ENCODE data around the gene RBPJL. TPM values are rescaled to one million over a fixed set of nuclear protein-coding genes. Genes with fewer than 3 reads are reported as not detected.

Gene RBPJL
- total RNA-seq, 1 experiment from 2014 or later: 0.85 TPM

- TF ChIP-seq ATF3 (CRISPR knock-in tag; conservative IDR thresholded peaks at IDR 0.05): no peak
- 0 out of 2 replicates have a peak, but pooled peaks have one; percentile 68 for TF ChIP-seq ZNF138 (CRISPR knock-in tag; conservative IDR thresholded peaks at IDR 0.05)
- TF ChIP-seq FOXK1 (CRISPR knock-in tag; IDR thresholded peaks at IDR 0.05): 0 out of 2 replicates have a peak, but pooled peaks have one; percentile 21
- TF ChIP-seq, protein P1, sequence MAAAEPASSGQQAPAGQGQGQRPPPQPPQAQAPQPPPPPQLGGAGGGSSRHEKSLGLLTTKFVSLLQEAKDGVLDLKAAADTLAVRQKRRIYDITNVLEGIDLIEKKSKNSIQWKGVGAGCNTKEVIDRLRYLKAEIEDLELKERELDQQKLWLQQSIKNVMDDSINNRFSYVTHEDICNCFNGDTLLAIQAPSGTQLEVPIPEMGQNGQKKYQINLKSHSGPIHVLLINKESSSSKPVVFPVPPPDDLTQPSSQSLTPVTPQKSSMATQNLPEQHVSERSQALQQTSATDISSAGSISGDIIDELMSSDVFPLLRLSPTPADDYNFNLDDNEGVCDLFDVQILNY (CRISPR knock-in tag; IDR thresholded peaks at IDR 0.05): 0 out of 2 replicates have a peak, but pooled peaks have one; percentile 52
- 0 out of 2 replicates have a peak, but pooled peaks have one; percentile 16 for TF ChIP-seq GTF2I (CRISPR knock-in tag; conservative IDR thresholded peaks at IDR 0.05)
- peak; percentile 100 for TF ChIP-seq ZNF121 (CRISPR knock-in tag; IDR thresholded peaks at IDR 0.05)
These were observed 5.1 kb downstream of the RBPJL start (continued) for GRCh38 chr20:45311589-45312211.

DNA sequence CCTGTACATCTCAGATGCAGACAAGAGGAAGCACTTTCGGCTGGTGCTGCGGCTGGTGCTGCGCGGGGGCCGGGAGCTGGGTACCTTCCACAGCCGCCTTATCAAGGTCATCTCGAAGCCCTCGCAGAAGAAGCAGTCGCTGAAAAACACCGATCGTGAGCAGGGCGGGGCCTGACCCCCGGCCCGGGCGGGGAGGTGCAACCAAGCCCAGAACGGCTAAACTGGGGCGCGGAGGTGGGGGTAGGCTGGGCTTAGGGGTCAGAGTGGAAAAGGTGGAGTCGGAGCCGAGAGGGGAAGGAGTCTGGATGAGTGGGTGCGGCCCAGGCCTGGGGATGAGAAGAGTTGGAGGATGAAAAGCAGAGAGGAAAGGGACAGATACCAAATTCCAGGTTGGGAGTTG lies 5.6 kb downstream of the RBPJL start:
- TF ChIP-seq PRDM15 (CRISPR knock-in tag; IDR thresholded peaks at IDR 0.05): peak; percentile 62
- TF ChIP-seq AR (CRISPR knock-in tag; IDR thresholded peaks at IDR 0.05): no peak
- H3K4me1 Mint-ChIP-seq: peaks cover 15% of the 10 kb centered on the region
- H3K9me3 Mint-ChIP-seq: no peaks in the 10 kb centered on the region
- CTCF ChIA-PET: interaction anchor here (0.6 to 3.3 kb wide), 55 partner anchors 8 to 623 kb away, joined by 3 to 61 read pairs (median 4); partner anchors contain the start of genes PIGT, SDC4, SYS1 and TP53TG5
- ATAC-seq (no peak), DNase-seq (ENCODE audit: low spot score) (no peak)
- H3K27me3 Mint-ChIP-seq (ENCODE audit: low read depth): peaks cover 33% of the 10 kb centered on the region
- POLR2A ChIA-PET: interaction anchor here (1.0 to 1.1 kb wide), 2 partner anchors 11 to 19 kb away, joined by 3 to 4 read pairs; no protein-coding TSS in a partner anchor
- H3K27ac Mint-ChIP-seq: no peak overlapping the region
- peak overlapping the region; percentile 63 for H3K4me3 Mint-ChIP-seq
- no peaks in the 10 kb centered on the region for H3K36me3 Mint-ChIP-seq

DNA sequence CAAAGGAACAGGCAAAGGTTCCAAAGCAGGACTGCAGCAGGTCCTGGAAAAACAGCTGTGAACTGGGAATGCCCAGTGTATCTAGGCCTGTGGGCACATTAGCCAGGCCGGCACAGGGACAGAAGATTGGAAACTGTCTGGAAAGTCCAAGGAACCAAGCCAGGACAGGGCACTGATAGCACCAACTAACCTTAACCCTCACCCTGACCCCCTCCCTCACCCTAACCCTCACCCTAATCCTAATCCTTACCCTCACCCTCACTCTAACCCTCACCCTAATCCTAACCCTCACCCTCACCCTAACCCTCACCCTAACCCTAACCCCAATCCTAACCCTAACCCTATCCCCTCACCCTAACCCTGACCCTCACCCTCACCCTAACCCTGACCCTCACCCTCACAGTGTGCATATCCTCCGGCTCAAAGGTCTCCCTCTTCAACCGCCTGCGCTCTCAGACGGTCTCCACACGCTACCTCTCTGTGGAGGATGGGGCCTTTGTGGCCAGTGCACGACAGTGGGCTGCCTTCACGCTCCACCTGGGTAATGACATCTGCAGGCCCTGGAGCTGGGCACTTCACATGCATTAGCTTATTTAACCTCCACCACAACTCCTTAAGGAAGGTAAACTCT lies 6.5 kb downstream of the RBPJL start:
- ChIA-PET POLR2A (interaction anchor here (0.5 kb wide), 1 partner anchor 22 kb away, joined by 5 read pairs; no protein-coding TSS in a partner anchor), CTCF (interaction anchor here (1.0 to 3.3 kb wide), 12 partner anchors 11 to 458 kb away, joined by 3 to 61 read pairs (median 10); partner anchors contain the start of genes SDC4, SYS1, WFDC10A and WFDC2)
- no peak for DNase-seq (ENCODE audit: low spot score)
- TF ChIP-seq IRF1 (CRISPR knock-in tag; IDR thresholded peaks at IDR 0.05) (no peak), GABPB1 (CRISPR knock-in tag; IDR thresholded peaks at IDR 0.05) (no peak), TEAD4 (CRISPR knock-in tag; IDR thresholded peaks at IDR 0.05) (no peak), FOXP1 (CRISPR knock-in tag; IDR thresholded peaks at IDR 0.05; ENCODE audit: borderline replicate concordance) (no peak), ZNF317 (CRISPR knock-in tag; IDR thresholded peaks at IDR 0.05; ENCODE audit: borderline replicate concordance, low read depth) (no peak), KAT7 (CRISPR knock-in tag; IDR thresholded peaks at IDR 0.05; ENCODE audit: borderline replicate concordance) (no peak), SOX15 (CRISPR knock-in tag; IDR thresholded peaks at IDR 0.05) (no peak)
- TF ChIP-seq, protein P2, sequence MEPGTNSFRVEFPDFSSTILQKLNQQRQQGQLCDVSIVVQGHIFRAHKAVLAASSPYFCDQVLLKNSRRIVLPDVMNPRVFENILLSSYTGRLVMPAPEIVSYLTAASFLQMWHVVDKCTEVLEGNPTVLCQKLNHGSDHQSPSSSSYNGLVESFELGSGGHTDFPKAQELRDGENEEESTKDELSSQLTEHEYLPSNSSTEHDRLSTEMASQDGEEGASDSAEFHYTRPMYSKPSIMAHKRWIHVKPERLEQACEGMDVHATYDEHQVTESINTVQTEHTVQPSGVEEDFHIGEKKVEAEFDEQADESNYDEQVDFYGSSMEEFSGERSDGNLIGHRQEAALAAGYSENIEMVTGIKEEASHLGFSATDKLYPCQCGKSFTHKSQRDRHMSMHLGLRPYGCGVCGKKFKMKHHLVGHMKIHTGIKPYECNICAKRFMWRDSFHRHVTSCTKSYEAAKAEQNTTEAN (CRISPR knock-in tag; IDR thresholded peaks at IDR 0.05): no peak
- TF ChIP-seq, protein P3, sequence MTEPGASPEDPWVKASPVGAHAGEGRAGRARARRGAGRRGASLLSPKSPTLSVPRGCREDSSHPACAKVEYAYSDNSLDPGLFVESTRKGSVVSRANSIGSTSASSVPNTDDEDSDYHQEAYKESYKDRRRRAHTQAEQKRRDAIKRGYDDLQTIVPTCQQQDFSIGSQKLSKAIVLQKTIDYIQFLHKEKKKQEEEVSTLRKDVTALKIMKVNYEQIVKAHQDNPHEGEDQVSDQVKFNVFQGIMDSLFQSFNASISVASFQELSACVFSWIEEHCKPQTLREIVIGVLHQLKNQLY (CRISPR knock-in tag; IDR thresholded peaks at IDR 0.05): no peak
- TF ChIP-seq, protein P4, sequence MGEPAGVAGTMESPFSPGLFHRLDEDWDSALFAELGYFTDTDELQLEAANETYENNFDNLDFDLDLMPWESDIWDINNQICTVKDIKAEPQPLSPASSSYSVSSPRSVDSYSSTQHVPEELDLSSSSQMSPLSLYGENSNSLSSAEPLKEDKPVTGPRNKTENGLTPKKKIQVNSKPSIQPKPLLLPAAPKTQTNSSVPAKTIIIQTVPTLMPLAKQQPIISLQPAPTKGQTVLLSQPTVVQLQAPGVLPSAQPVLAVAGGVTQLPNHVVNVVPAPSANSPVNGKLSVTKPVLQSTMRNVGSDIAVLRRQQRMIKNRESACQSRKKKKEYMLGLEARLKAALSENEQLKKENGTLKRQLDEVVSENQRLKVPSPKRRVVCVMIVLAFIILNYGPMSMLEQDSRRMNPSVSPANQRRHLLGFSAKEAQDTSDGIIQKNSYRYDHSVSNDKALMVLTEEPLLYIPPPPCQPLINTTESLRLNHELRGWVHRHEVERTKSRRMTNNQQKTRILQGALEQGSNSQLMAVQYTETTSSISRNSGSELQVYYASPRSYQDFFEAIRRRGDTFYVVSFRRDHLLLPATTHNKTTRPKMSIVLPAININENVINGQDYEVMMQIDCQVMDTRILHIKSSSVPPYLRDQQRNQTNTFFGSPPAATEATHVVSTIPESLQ (CRISPR knock-in tag; IDR thresholded peaks at IDR 0.05): no peak
- ATAC-seq: no peak
- H3K27ac Mint-ChIP-seq: no peak overlapping the region
- H3K36me3 Mint-ChIP-seq: no peaks in the 10 kb centered on the region
- no peaks in the 10 kb centered on the region for H3K9me3 Mint-ChIP-seq
- peaks cover 28% of the 10 kb centered on the region for H3K27me3 Mint-ChIP-seq (ENCODE audit: low read depth)
- no peak overlapping the region for H3K4me3 Mint-ChIP-seq
- peaks cover 8% of the 10 kb centered on the region for H3K4me1 Mint-ChIP-seq

All from WTC11 (cell line).